IMR-90 (cell line): ENCODE measurements around the gene THADA. TPM values are rescaled to one million over a fixed set of nuclear protein-coding genes. Genes with fewer than 3 reads are reported as not detected.

Source experiments
- ATAC-seq: fragments of 200-7000 bp; cut with Tn5 transposase; 2 replicates; pipeline ENCODE4 v1.9.1; 2020; ENCODE audit warnings: low read depth, mild to moderate bottlenecking, moderate library complexity
- BruUV-seq: library from RNA; stranded (reverse); fragments of 400-500 nt; replicated peaks from 2 replicates; lab custom pipeline; 2021; lab: Mats Ljungman, UMichigan
- CTCF ChIA-PET: fragments of 300-600 bp; formaldehyde crosslinking; extraction: SDS; loops from one replicate; lab custom pipeline; 2021; ENCODE audit warnings: antibody characterized with exemption; lab: Yijun Ruan, JAX
- POLR2A ChIA-PET: fragments of 300-600 bp; sonication (Branson Sonifier 250); formaldehyde crosslinking; loops from one replicate; lab custom pipeline; 2022; ENCODE audit warnings: antibody characterized with exemption; ENCODE audit not compliant: unreplicated experiment; lab: Charles Lee
- DNase-seq: peaks from one replicate; pipeline ENCODE4 v3.0.0; 2013
- H2AFZ ChIP-seq: replicated peaks from 2 replicates; pipeline ENCODE3; 2013; ENCODE audit warnings: low read length, mild to moderate bottlenecking; ENCODE audit not compliant: poor library complexity
- H2AK5ac ChIP-seq: 2 replicates; pipeline ENCODE4 v1.6.1; 2013; ENCODE audit warnings: low read depth, low read length, inconsistent platforms
- H2AK9ac ChIP-seq: replicated peaks from 2 replicates; pipeline ENCODE3; 2013; ENCODE audit warnings: mild to moderate bottlenecking, low read depth, low read length, moderate library complexity; ENCODE audit not compliant: poor library complexity
- H2BK120ac ChIP-seq: 2 replicates; pipeline ENCODE4 v1.6.1; 2013; ENCODE audit warnings: low read depth, low read length, inconsistent platforms
- H2BK15ac ChIP-seq: 3 replicates; pipeline ENCODE4 v1.6.1; 2013; ENCODE audit warnings: low read depth, low read length, inconsistent platforms
- H2BK20ac ChIP-seq: 2 replicates; pipeline ENCODE4 v1.6.1; 2013; ENCODE audit warnings: low read depth, mild to moderate bottlenecking, inconsistent platforms, low read length, moderate library complexity
- H2BK5ac ChIP-seq: 2 replicates; pipeline ENCODE4 v1.6.1; 2013; ENCODE audit warnings: mild to moderate bottlenecking, low read depth, low read length, inconsistent platforms; ENCODE audit not compliant: poor library complexity, severe bottlenecking
- H3K14ac ChIP-seq: replicated peaks from 2 replicates; pipeline ENCODE4 v1.6.1; 2013; ENCODE audit warnings: low read depth, low read length, inconsistent platforms
- H3K18ac ChIP-seq: 2 replicates; pipeline ENCODE4 v1.6.1; 2013; ENCODE audit warnings: low read depth, low read length, control low read depth
- H3K23ac ChIP-seq: 2 replicates; pipeline ENCODE4 v1.6.1; 2013; ENCODE audit warnings: low read depth, low read length, inconsistent platforms
- H3K27ac ChIP-seq: 2 replicates; pipeline ENCODE4 v1.5.1; 2013; ENCODE audit warnings: mild to moderate bottlenecking, control low read depth, low read length; ENCODE audit not compliant: insufficient read depth
- H3K27me3 ChIP-seq: 2 replicates; pipeline ENCODE4 v1.6.1; 2013; ENCODE audit warnings: low read length; ENCODE audit not compliant: control insufficient read depth, insufficient read depth
- H3K36me3 ChIP-seq: 2 replicates; pipeline ENCODE4 v1.6.1; 2013; ENCODE audit warnings: low read length, mixed read lengths; ENCODE audit not compliant: control insufficient read depth, insufficient read depth
- H3K4ac ChIP-seq: 2 replicates; pipeline ENCODE4 v1.6.1; 2013; ENCODE audit warnings: low read depth, low read length, inconsistent platforms
- H3K4me1 ChIP-seq: 2 replicates; pipeline ENCODE4 v1.6.1; 2013; ENCODE audit warnings: low read length, mixed read lengths; ENCODE audit not compliant: control insufficient read depth, insufficient read depth
- H3K4me2 ChIP-seq: 2 replicates; pipeline ENCODE4 v1.6.1; 2013; ENCODE audit warnings: low read depth, mild to moderate bottlenecking, control low read depth, low read length, moderate library complexity
- H3K4me3 ChIP-seq: 2 replicates; pipeline ENCODE4 v1.5.1; 2013; ENCODE audit warnings: low read depth, mild to moderate bottlenecking, control low read depth, low read length, moderate library complexity; ENCODE audit not compliant: insufficient read depth
- H3K56ac ChIP-seq: 2 replicates; pipeline ENCODE4 v1.6.1; 2013; ENCODE audit warnings: low read length, inconsistent platforms; ENCODE audit not compliant: insufficient read depth; ENCODE audit errors: extremely low read depth
- H3K79me1 ChIP-seq, 2 experiments: 2 replicates each; pipeline ENCODE4 v1.6.1; 2013; ENCODE audit warnings: low read length in 2 of 2, inconsistent platforms in 1 of 2, low read depth in 1 of 2
- H3K9ac ChIP-seq: 2 replicates; pipeline ENCODE4 v1.6.1; 2013; ENCODE audit warnings: low read depth, low read length, control low read depth
- H3K9me1 ChIP-seq: 2 replicates; pipeline ENCODE4 v1.6.1; 2013; ENCODE audit warnings: low read length, inconsistent platforms; ENCODE audit not compliant: insufficient read depth
- H3K9me3 ChIP-seq: 2 replicates; pipeline ENCODE4 v1.6.1; 2013; ENCODE audit warnings: low read length; ENCODE audit not compliant: control insufficient read depth, insufficient read depth
- H4K20me1 ChIP-seq: 2 replicates; pipeline ENCODE4 v1.6.1; 2013; ENCODE audit warnings: low read length, inconsistent platforms; ENCODE audit not compliant: insufficient read depth
- H4K5ac ChIP-seq: 2 replicates; pipeline ENCODE4 v1.6.1; 2013; ENCODE audit warnings: mild to moderate bottlenecking, low read depth, low read length, control low read depth
- H4K8ac ChIP-seq, 2 experiments: 2 replicates each; pipeline ENCODE4 v1.6.1; 2013; ENCODE audit warnings: low read depth in 2 of 2, low read length in 2 of 2, control low read depth in 1 of 2, inconsistent platforms in 1 of 2
- H4K91ac ChIP-seq: 2 replicates; pipeline ENCODE4 v1.6.1; 2013; ENCODE audit warnings: low read depth, low read length, inconsistent platforms; ENCODE audit not compliant: insufficient read depth
- CHD1 ChIP-seq: IDR thresholded peaks from 2 replicates; pipeline ENCODE4 v1.6.1; 2012; ENCODE audit warnings: low read depth, low read length, improper control_type of control experiment
- MAFK ChIP-seq: IDR thresholded peaks from 2 replicates; pipeline ENCODE4 v1.6.1; 2012; ENCODE audit warnings: low read depth, low read length, improper control_type of control experiment
- MAZ ChIP-seq: IDR thresholded peaks from 2 replicates; pipeline ENCODE4 v1.6.1; 2012; ENCODE audit warnings: low read depth, mild to moderate bottlenecking, low read length, improper control_type of control experiment, moderate library complexity, borderline replicate concordance
- NFE2L2 ChIP-seq: fragments of 150-350 bp; IDR thresholded peaks from 2 replicates; pipeline ENCODE4 v1.6.1; 2016; ENCODE audit warnings: low read depth, mild to moderate bottlenecking, low read length
- POLR2A ChIP-seq: IDR thresholded peaks from 2 replicates; pipeline ENCODE4 v1.6.1; 2012; ENCODE audit warnings: mild to moderate bottlenecking, low read depth, low read length
- RAD21 ChIP-seq: IDR thresholded peaks from 2 replicates; pipeline ENCODE4 v1.6.1; 2012; ENCODE audit warnings: low read length, improper control_type of control experiment
- RCOR1 ChIP-seq: IDR thresholded peaks from 2 replicates; pipeline ENCODE4 v1.6.1; 2012; ENCODE audit warnings: mild to moderate bottlenecking, low read length, improper control_type of control experiment; ENCODE audit not compliant: insufficient replicate concordance
- SMC3 ChIP-seq: fragments of 150-350 bp; IDR thresholded peaks from 2 replicates; pipeline ENCODE4 v1.6.1; 2016; ENCODE audit warnings: low read depth, mild to moderate bottlenecking, antibody characterized with exemption, low read length, moderate library complexity
- WGBS, 2 experiments: methylation state at CpG; one replicate each; pipeline versions ENCODE4 v1.1.5 to v1.1.7; 2013; ENCODE audit warnings: missing lambda C conversion rate in 2 of 2; ENCODE audit not compliant: insufficient read length in 1 of 2; ENCODE audit errors: extremely low coverage in 2 of 2; 5-methylcytosine and 5-hydroxymethylcytosine counted together
- dilution Hi-C: fragments of 300-500 bp; cut with HindIII; formaldehyde crosslinking; loops from one replicate; pipeline ENCODE4 v1.14.3; 2018; ENCODE audit warnings: low sequenced_read_pairs; ENCODE audit not compliant: unreplicated experiment
- in situ Hi-C: fragments of 300-500 bp; cut with MboI; formaldehyde crosslinking; loops from 3 replicates; pipeline ENCODE4 v1.14.3; 2019; ENCODE audit warnings: low sequenced_read_pairs, inconsistent platforms, mixed read lengths
- intact Hi-C: fragments of 100-400 bp; cut with micrococcal nuclease; formaldehyde crosslinking; loops from 2 replicates; pipeline ENCODE4 v1.10.0; 2022
- polyA plus RNA-seq, 3 experiments: library from polyadenylated mRNA; depleted of rRNA; stranded (reverse); fragments of >200 nt; gene quantifications; 2 replicates each; pipeline ENCODE4 v1.2.3, GENCODE V29; 2012; ENCODE audit warnings: low replicate concordance in 1 of 3
- total RNA-seq: library from RNA; depleted of rRNA; stranded (reverse); fragments of >200 nt; gene quantifications from 2 replicates; pipeline ENCODE4 v1.2.3, GENCODE V29; 2012
- TF ChIP-seq, protein P1 (sequence below): fragments of 150-350 bp; IDR thresholded peaks from 2 replicates; pipeline ENCODE4 v1.6.1; 2016; ENCODE audit warnings: low read depth, mild to moderate bottlenecking, low read length, moderate library complexity, borderline replicate concordance
- TF ChIP-seq, protein P2 (sequence below): conservative IDR thresholded peaks from 2 replicates; pipeline ENCODE4 v1.5.1; 2012; ENCODE audit warnings: mild to moderate bottlenecking, low read depth, low read length, improper control_type of control experiment

The THADA gene
- total and polyA plus RNA-seq, 2 of the 4 experiments (the other 2 are of a cell fraction) = 10.5 to 21.3 TPM

DNA sequence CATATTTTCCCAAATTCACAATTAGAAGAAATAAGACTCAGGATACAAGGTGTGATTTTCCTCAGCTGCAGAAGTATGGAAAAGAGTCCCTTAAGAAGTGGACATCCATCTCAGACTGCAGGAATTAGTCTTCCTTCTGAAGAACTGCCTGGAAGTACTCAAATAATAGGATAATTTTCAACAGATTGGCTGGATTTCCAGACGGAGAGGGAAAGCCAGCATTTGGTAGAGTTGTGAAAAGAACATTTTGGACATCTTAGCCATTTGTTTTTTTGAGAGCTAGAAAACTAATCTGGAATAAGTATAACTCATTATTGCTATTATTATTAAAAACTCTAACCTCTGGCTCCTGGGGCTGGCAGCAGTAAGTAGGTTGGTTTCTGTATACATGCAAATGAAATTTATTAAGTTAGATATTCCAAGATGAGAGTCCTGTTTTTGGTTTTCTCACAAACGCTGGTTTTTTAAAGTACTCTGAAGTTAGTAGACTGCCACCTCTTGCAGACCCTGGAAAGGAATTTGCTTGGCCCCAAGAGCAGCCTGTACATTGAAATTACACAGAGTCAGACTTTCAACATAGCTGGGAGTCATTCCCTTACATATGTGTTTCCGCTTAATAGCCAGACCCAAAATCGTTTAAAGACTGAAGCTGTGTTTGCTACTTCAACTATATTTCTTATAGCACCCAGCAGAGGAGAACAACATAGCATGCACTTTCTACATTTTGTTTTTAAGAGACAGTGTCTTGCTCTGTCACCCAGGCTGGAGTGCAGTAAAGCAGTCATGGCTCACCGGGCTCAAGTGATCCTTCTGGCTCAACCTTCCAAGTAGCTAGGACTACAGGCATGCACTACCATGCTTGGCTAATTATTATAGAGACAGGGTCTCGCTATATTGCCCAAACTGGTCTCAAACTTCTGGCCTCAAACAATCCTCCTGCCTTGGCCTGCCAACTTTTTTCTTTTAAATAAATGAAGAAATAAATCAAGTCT lies 142.4 kb downstream of the THADA start:
- no peak overlapping the region for H3K56ac ChIP-seq
- no peak overlapping the region for H4K5ac ChIP-seq
- H2AK5ac ChIP-seq = no peak overlapping the region
- BruUV-seq = no TSS peak
- no peak overlapping the region for H3K27ac ChIP-seq
- H3K9me1 ChIP-seq = no peaks in the 10 kb centered on the region
- no peak overlapping the region; the same call in 1 of the 2 replicates for H3K18ac ChIP-seq
- ChIA-PET CTCF (no interaction called here), POLR2A (no interaction called here)
- H3K4me1 ChIP-seq = peaks cover 10% of the 10 kb centered on the region
- H2BK15ac ChIP-seq = no peak overlapping the region
- in situ Hi-C loops (no loop called here), dilution Hi-C loops (no loop called here), intact Hi-C loops (no loop called here)
- H4K20me1 ChIP-seq = no peaks in the 10 kb centered on the region
- ATAC-seq = no peak
- DNase-seq = no peak
- no peak overlapping the region for H3K23ac ChIP-seq
- H2BK5ac ChIP-seq = no peak overlapping the region
- H3K79me1 ChIP-seq = no peaks in the 10 kb centered on the region
- H4K91ac ChIP-seq = no peak overlapping the region
- H3K36me3 ChIP-seq = peaks cover 3% of the 10 kb centered on the region; the same call in 1 of the 2 replicates
- no peak overlapping the region for H3K4me3 ChIP-seq
- H3K14ac ChIP-seq = no peak overlapping the region
- no peak overlapping the region for H2AK9ac ChIP-seq
- H2AFZ ChIP-seq = no peak overlapping the region
- H3K9ac ChIP-seq = no peak overlapping the region
- H3K9me3 ChIP-seq = no peaks in the 10 kb centered on the region
- no peak for TF ChIP-seq SMC3
- TF ChIP-seq RCOR1 = no peak
- TF ChIP-seq MAZ = no peak
- TF ChIP-seq POLR2A = no peak
- no peak for TF ChIP-seq MAFK
- TF ChIP-seq RAD21 = no peak
- no peak for TF ChIP-seq CHD1
- TF ChIP-seq, protein P1, sequence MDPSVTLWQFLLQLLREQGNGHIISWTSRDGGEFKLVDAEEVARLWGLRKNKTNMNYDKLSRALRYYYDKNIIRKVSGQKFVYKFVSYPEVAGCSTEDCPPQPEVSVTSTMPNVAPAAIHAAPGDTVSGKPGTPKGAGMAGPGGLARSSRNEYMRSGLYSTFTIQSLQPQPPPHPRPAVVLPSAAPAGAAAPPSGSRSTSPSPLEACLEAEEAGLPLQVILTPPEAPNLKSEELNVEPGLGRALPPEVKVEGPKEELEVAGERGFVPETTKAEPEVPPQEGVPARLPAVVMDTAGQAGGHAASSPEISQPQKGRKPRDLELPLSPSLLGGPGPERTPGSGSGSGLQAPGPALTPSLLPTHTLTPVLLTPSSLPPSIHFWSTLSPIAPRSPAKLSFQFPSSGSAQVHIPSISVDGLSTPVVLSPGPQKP = no peak
- TF ChIP-seq, protein P2, sequence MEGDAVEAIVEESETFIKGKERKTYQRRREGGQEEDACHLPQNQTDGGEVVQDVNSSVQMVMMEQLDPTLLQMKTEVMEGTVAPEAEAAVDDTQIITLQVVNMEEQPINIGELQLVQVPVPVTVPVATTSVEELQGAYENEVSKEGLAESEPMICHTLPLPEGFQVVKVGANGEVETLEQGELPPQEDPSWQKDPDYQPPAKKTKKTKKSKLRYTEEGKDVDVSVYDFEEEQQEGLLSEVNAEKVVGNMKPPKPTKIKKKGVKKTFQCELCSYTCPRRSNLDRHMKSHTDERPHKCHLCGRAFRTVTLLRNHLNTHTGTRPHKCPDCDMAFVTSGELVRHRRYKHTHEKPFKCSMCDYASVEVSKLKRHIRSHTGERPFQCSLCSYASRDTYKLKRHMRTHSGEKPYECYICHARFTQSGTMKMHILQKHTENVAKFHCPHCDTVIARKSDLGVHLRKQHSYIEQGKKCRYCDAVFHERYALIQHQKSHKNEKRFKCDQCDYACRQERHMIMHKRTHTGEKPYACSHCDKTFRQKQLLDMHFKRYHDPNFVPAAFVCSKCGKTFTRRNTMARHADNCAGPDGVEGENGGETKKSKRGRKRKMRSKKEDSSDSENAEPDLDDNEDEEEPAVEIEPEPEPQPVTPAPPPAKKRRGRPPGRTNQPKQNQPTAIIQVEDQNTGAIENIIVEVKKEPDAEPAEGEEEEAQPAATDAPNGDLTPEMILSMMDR = no peak
- TF ChIP-seq NFE2L2 = no peak
- no peak overlapping the region for H2BK120ac ChIP-seq
- H2BK20ac ChIP-seq = no peak overlapping the region
- H3K4ac ChIP-seq = no peak overlapping the region
- H3K27me3 ChIP-seq = no peaks in the 10 kb centered on the region
- no peak overlapping the region for H3K4me2 ChIP-seq
- 78% methylated on average over 3 of the region's 6 CpGs; no CpG with 5 or more reads in 1 of the 2 experiments for WGBS, 2 experiments
- H4K8ac ChIP-seq = no peak overlapping the region
